NCI-H2196 (cell line): Measurements from ENCODE around the gene PDSS2.

Experiments used
- DNase-seq: peaks from one replicate; lab custom pipeline; 2025; ENCODE audit not compliant: unreplicated experiment; lab: John Stamatoyannopoulos, UW

The PDSS2 gene

GRCh38 chr6:107419733-107420132, 39.6 kb downstream of the PDSS2 start:
- peak; percentile 62 for DNase-seq

DNA sequence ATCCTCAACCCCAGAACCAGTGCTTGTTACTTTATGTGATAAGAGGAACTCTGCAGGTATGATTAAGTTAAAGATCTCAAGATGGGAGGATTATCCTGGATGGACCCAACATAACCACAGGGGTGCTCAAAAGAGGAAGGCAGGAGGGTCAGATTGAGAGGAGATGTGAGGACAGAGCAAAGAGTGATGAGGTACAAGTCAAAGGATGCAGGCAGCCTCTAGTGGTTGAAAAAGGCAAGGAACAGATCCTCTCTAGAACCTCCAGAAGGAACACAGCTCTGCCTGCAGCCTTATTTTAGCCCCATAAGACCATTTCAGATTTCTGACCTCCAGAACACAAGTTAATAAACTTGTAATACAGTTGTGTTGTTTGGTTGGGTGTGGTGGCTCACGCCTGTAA, 41.2 kb downstream of the PDSS2 start:
- no peak for DNase-seq

- no peak for DNase-seq
Observed at GRCh38 chr6:107416145-107416544, 43.2 kb downstream of the PDSS2 start.

DNA sequence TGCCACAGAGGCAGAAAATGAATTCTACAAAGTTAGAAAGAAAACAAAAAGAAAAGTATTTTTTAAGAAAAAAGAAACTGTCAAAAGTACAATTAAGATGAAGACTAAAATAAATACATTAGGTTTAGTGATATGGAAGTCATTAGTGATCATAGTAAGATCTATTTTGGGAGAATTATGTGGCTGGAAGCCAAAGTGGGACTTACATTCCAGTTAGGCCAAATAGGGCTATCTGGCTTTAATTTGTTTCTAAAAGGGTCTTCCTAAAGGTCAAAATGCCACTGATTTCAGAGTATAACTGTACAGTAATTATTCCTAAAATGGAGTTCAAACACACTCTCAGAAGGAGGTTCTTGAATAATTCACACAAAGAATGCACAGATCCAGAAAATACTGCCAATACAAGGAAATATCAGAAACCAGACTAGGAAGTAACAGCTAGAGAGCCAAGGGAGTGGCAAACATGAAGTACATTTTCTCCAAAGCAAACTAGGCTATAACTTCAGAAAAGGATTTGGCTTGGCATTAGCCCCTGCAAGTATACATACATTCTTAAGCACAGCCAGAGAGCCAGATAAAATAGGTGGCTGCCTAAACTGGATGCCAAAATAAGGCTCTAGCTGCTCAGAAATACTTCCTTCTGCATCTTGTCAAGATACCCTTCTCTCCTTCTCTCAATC, 45.3 kb downstream of the PDSS2 start:
- DNase-seq = no peak

- no peak for DNase-seq
Observed at GRCh38 chr6:107411161-107411560, 48.2 kb downstream of the PDSS2 start.

GRCh38 chr6:107409942-107410341, 49.4 kb downstream of the PDSS2 start:
- no peak for DNase-seq

- DNase-seq = no peak
Observed at GRCh38 chr6:107408714-107409113, 50.6 kb downstream of the PDSS2 start.

GRCh38 chr6:107405002-107405401, 54.4 kb downstream of the PDSS2 start:
- no peak for DNase-seq

DNA sequence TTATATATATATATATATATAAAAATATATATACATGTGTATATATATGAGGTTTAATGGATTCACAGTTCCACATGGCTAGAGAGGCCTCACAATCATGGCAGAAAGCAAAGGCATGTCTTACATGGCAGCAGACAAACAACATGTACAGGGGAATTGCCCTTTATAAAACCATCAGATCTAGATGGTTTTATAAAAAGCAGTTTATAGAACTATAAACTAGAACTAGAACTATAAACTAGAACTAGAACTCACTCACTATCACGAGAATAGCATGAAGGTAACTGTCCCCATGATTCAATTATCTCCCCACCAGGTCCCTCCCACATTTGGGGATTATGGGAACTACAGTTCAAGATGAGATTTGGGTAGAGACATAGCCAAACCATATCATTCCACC, 56.8 kb downstream of the PDSS2 start:
- no peak for DNase-seq

DNA sequence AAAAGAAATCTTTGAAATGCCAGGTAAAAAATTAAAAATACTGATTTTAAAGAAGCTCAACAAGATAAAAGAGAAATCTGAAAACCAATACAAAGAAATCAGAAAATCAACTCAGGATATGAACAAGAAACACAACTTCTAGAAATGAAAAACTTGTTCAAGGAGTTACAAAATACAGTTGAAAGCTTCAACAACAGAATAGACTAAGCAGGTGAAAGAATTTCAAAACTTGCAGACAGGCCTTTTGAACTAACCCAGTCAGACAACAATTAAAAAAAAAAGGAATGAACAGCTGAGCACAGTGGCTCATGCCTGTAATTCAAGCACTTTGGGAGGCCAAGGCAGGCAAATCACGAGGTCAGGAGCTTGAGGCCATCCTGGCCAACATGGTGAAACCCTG, 57.8 kb downstream of the PDSS2 start:
- DNase-seq = no peak

DNA sequence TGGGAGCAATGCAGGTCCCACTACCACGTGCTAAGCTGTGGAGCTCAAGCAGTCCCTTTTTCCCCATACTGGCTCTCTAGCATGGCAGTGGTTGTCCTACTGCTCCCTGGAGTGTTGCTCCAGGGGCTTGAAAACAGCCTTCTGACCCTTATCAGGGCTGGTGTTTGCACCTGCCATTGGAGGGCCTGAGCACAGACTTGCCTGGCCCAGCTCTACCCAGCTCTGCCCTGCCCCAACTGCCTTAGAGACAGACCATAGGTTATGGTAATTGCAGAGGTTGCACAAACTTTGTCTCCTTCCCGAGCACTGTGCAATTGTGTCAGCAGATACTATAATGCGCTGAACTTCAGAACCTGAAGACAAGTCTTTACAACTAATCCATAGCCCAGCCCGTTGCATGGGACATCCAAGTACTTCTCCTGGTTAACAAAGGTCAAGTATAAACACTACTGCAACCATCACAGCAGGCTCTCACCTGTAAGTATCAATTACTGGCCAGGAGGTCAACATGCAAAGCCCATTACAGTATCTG, 58.7 kb downstream of the PDSS2 start:
- no peak for DNase-seq

DNA sequence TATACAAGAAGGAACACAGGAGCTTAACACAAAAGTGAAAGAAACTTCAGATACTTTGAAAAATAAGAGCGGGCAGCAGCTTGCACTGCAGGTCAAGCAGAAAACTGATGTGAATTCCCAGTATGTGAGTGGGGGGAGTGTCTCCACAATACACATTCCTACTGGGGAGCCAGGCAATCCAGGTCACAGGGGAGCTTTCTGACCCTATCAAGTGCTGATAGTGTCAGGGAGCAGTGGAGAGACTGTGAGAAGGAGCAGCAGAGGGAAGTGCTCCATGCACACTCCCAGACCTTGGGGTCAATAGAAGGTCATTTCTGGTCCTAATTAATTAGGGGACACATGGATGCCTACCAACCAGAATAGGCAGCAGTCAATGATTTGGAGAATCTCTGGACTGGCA, 59.4 kb downstream of the PDSS2 start:
- no peak for DNase-seq

GRCh38 chr6:107398001-107398400, 61.4 kb downstream of the PDSS2 start:
- no peak for DNase-seq

DNA sequence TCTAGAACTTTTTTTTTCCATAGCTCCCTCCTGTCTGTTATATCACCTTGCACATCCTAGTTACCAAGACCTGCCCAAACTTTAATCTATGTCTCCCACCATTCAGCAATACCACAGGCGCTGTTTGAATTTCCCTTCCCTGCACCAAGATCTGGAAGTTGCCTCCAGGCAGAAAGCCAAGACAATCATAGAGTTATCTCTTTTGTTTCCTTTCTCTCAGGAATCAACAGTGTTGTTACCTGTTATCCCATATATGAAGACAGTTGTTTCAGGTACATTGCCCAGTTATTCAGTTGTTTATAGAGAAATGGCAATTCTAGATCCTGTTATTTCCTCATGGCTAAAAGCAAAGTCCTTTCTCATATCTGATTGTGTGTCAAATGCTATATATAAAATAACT, 63.2 kb downstream of the PDSS2 start:
- no peak for DNase-seq

DNA sequence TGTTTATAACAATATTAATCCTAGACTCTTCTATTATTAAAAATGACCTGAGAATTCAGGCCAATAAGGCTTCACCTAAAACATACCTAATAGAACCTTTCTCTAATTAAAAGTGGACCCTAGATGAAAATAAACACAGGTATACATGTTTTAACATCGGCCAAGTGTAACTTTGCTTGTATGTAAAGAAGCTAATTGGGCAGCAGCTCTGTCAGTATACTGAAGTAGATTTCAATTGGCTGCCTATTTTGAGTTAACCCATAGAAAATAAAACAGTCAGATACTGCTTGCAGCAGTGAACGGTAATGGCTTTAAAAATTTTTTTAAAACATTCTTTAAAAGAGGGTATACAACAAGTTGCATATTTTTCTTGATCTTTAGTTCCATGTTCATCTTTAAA, 67.3 kb downstream of the PDSS2 start:
- no peak for DNase-seq

DNA sequence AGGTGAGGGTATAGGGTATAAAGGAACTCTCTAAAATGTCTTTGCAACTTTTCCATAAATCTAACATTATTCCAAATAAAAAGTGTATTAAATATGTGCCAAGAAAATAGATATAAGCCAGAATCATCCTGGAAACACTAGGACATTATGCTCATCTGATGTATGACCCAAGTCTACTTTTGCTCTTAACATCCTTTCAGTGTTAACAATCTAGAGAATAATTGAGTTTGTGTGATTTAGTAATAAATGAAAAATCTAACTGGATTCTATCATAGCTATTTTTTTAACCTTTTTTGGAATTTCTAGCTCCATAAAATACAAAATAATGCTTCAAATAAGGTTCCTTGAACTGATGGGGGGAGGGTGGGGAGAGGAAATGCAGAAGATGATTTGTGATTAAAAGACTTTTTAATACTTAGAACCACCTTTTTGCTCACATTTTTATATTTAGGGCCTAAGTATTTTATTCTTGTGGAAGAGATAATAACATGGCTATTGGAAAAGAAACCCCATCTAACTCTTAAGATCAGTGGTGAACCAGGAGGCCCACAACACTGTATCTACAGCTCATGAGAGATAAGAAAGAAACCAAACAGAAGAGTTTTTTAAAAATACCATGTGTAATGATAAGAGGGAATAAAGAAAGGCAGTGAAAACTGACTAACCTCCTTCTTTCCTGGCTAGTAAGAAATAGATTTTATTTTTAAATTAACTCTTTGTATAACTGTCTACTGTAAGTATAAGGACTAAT, 68.5 kb downstream of the PDSS2 start:
- DNase-seq = no peak

- DNase-seq = no peak
Observed at GRCh38 chr6:107390056-107390455, 69.3 kb downstream of the PDSS2 start.

- DNase-seq = no peak
Observed at GRCh38 chr6:107386904-107387303, 72.5 kb downstream of the PDSS2 start.

DNA sequence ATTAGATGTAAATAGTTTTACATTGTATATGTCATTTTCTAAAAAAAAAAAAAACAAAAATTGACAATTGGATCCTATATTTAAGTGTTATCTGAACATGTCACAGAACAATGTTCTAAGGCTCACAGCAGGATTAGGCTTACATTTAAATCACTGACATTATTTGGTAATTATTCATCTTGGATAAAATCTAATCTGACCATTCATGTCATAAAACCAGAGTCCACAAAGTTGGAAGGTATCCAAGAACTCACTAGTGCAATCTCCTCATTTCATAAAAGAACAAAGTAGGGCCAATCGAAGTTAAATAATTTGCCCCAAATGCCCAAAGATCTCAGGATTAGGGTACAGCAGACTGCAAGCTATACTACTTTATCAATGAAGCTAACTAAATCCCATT, 73.0 kb downstream of the PDSS2 start:
- DNase-seq = no peak

GRCh38 chr6:107383705-107384104, 75.7 kb downstream of the PDSS2 start:
- no peak for DNase-seq

DNA sequence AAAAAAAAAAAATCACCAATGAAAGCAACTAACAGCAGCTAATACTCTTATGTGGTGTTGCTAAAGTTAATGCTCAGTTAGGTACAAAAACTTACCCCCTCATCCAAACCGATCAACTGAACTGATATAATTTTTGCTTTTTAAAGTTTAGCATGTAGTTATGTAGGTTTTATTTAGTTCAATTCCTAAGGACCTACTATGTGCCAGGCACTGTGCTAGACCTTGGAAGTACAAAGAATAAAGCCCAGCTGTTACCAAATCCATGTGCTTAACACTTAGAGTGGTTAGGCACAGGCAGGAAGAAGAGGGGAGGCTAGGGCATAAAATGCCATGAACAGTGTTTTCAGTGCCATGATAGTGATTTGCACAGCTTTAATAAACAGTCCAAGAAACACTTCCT, 85.1 kb downstream of the PDSS2 start:
- DNase-seq = no peak

DNA sequence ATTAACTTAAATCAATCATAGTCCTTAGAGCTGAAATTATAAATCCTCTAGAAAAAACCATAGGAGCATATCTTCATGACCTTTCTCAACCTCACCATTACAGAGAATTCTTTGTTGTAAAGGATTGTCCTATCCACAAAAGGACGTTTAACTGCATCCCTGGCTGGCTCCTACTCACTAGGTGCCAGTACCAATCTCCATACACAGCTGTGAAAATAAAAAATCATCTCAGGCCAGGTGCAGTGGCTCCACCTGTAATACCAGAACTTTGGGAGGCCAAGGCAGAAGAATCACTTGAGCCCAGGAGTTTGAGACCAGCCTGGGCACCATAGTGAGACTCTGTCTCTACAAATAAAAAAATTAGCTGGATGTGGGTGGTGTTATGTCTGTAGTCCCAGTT, 89.9 kb downstream of the PDSS2 start:
- DNase-seq = no peak

DNA sequence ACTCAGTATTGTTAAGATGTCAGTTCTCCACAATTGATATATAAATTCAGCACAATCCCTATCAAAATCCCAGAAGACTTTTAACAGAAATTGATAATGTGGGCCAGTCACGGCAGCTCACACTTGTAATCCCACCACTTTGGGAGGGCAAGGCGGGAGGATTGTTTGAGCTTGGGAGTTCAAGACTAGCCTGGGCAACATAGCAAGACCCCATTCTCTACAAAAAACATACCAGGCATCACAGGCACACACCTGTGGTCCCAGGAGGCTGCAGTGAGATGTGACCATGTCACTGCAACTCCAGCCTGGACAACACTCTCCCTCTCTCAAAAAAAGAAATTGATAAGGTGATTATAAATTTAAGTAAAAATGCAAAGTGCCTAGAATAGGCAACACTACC, 90.9 kb downstream of the PDSS2 start:
- DNase-seq = no peak
